ENCODE data around the gene ZNF678. TPM values are rescaled to one million over a fixed set of nuclear protein-coding genes. Genes with fewer than 3 reads are reported as not detected.

ZNF678 gene
- total and polyA plus RNA-seq, 2 experiments from 2014 or later = 0.86 to 1.7 TPM

GRCh38 chr1:227723474-227723873 is 160.1 kb downstream of the ZNF678 start:
- 52 to 75% methylated on average over 1 of the region's 1 CpG for WGBS, 2 experiments (ENCODE audit: low coverage in 1 of 2, low lambda C conversion rate in 2 of 2, missing lambda C conversion rate in 2 of 2)
- no peak overlapping the region for H2AFZ ChIP-seq

GRCh38 chr1:227725046-227725445 is 161.7 kb downstream of the ZNF678 start:
- H3F3A ChIP-seq (ENCODE audit: insufficient read depth) = no peaks in the 10 kb centered on the region
- 0 to 1% methylated on average over 2 of the region's 2 CpGs for WGBS, 2 experiments (ENCODE audit: low coverage in 1 of 2, low lambda C conversion rate in 2 of 2, missing lambda C conversion rate in 2 of 2)
- H2AFZ ChIP-seq = no peak overlapping the region
- no peaks in the 10 kb centered on the region for H3K27me3 ChIP-seq (replicated peaks; ENCODE audit: insufficient read depth)
- no peak overlapping the region for H3K9ac ChIP-seq
- no peaks in the 10 kb centered on the region; the same call in 1 of the 2 replicates for H3K4me1 ChIP-seq (ENCODE audit: insufficient read depth)
- no peak overlapping the region for H3K27ac ChIP-seq
- no peak for TF ChIP-seq EZH2 (IDR thresholded peaks at IDR 0.05; ENCODE audit: insufficient read depth, poor library complexity, severe bottlenecking)
- TF ChIP-seq EZH2phosphoT487 (IDR thresholded peaks at IDR 0.05; ENCODE audit: insufficient read depth, low read depth) = no peak
- H4K20me1 ChIP-seq (ENCODE audit: insufficient read depth) = no peaks in the 10 kb centered on the region
- H3K9me3 ChIP-seq (ENCODE audit: low read depth) = no peaks in the 10 kb centered on the region
- no peaks in the 10 kb centered on the region for H3K9me2 ChIP-seq (ENCODE audit: insufficient read depth)
- in situ Hi-C loops (cut with MboI) = no loop called here
- no peaks in the 10 kb centered on the region for H3K79me2 ChIP-seq (ENCODE audit: insufficient read depth)
- H3K4me2 ChIP-seq (ENCODE audit: unreplicated experiment) = no peak overlapping the region
- H3K4me3 ChIP-seq = no peak overlapping the region
- no peaks in the 10 kb centered on the region for H3K36me3 ChIP-seq (ENCODE audit: low read depth)
- no peak for DNase-seq

More at GRCh38 chr1:227723474-227723873, 160.1 kb downstream of the ZNF678 start:
- H3K9me2 ChIP-seq (ENCODE audit: insufficient read depth) = no peaks in the 10 kb centered on the region
- H3K4me3 ChIP-seq = no peak overlapping the region
- H3K27me3 ChIP-seq (replicated peaks; ENCODE audit: insufficient read depth) = no peaks in the 10 kb centered on the region
- no peaks in the 10 kb centered on the region; the same call in 1 of the 2 replicates for H3K4me1 ChIP-seq (ENCODE audit: insufficient read depth)
- no peaks in the 10 kb centered on the region for H4K20me1 ChIP-seq (ENCODE audit: insufficient read depth)
- in situ Hi-C loops (cut with MboI) = no loop called here
- H3K9ac ChIP-seq = no peak overlapping the region
- TF ChIP-seq EZH2phosphoT487 (IDR thresholded peaks at IDR 0.05; ENCODE audit: insufficient read depth, low read depth) = no peak
- no peak for TF ChIP-seq EZH2 (IDR thresholded peaks at IDR 0.05; ENCODE audit: insufficient read depth, poor library complexity, severe bottlenecking)
- no peak overlapping the region for H3K4me2 ChIP-seq (ENCODE audit: unreplicated experiment)
- H3K27ac ChIP-seq = no peak overlapping the region
- no peak for DNase-seq
- no peaks in the 10 kb centered on the region for H3K9me3 ChIP-seq (ENCODE audit: low read depth)
- no peaks in the 10 kb centered on the region for H3F3A ChIP-seq (ENCODE audit: insufficient read depth)
- H3K36me3 ChIP-seq (ENCODE audit: low read depth) = no peaks in the 10 kb centered on the region
- H3K79me2 ChIP-seq (ENCODE audit: insufficient read depth) = no peaks in the 10 kb centered on the region

GRCh38 chr1:227726318-227726717 is 163.0 kb downstream of the ZNF678 start:
- Histone ChIP-seq H3K36me3 (ENCODE audit: low read depth) (no peaks in the 10 kb centered on the region), H3F3A (ENCODE audit: insufficient read depth) (no peaks in the 10 kb centered on the region), H3K27ac (no peak overlapping the region), H3K9ac (no peak overlapping the region), H3K79me2 (ENCODE audit: insufficient read depth) (no peaks in the 10 kb centered on the region), H3K27me3 (replicated peaks; ENCODE audit: insufficient read depth) (no peaks in the 10 kb centered on the region), H4K20me1 (ENCODE audit: insufficient read depth) (no peaks in the 10 kb centered on the region), H3K4me3 (no peak overlapping the region), H3K4me1 (ENCODE audit: insufficient read depth) (no peaks in the 10 kb centered on the region; the same call in 1 of the 2 replicates), H3K4me2 (ENCODE audit: unreplicated experiment) (no peak overlapping the region), H3K9me3 (ENCODE audit: low read depth) (no peaks in the 10 kb centered on the region), H2AFZ (no peak overlapping the region), H3K9me2 (ENCODE audit: insufficient read depth) (no peaks in the 10 kb centered on the region)
- 48 to 61% methylated on average over 3 of the region's 3 CpGs for WGBS, 2 experiments (ENCODE audit: low coverage in 1 of 2, low lambda C conversion rate in 2 of 2, missing lambda C conversion rate in 2 of 2)
- in situ Hi-C loops (cut with MboI) = no loop called here
- TF ChIP-seq EZH2 (IDR thresholded peaks at IDR 0.05; ENCODE audit: insufficient read depth, poor library complexity, severe bottlenecking) (no peak), EZH2phosphoT487 (IDR thresholded peaks at IDR 0.05; ENCODE audit: insufficient read depth, low read depth) (no peak)
- DNase-seq = no peak

Small RNAs within 50 kb of the gene (small RNA-seq; reads per million reads assigned to genes)
- not detected for gene RNA5SP77 (ENCODE audit: low read depth, low replicate concordance)

Other genes starting within 250 kb of the ZNF678 start
- 37.9 and 39.1 TPM in 2 replicates for gene CDC42BPA, start 245.1 kb upstream of the ZNF678 start, total RNA-seq (2014; rRNA removed; shearing (Covaris generic))
- 23.9 and 28.6 TPM in 2 replicates for gene CDC42BPA, start 245.1 kb upstream of the ZNF678 start, polyA plus RNA-seq (2016; fragmentation: Nextera tagmentation; extraction: Ambion mirVana)
- gene JMJD4, start 171.7 kb downstream of the ZNF678 start, total RNA-seq (2014; rRNA removed; shearing (Covaris generic)) = 25.8 and 26.9 TPM in 2 replicates
- 16.1 and 17.3 TPM in 2 replicates for gene JMJD4, start 171.7 kb downstream of the ZNF678 start, polyA plus RNA-seq (2016; fragmentation: Nextera tagmentation; extraction: Ambion mirVana)
- 30.5 and 40.1 TPM in 2 replicates for gene SNAP47, start 171.9 kb downstream of the ZNF678 start, total RNA-seq (2014; rRNA removed; shearing (Covaris generic))
- gene SNAP47, start 171.9 kb downstream of the ZNF678 start, polyA plus RNA-seq (2016; fragmentation: Nextera tagmentation; extraction: Ambion mirVana) = 29.3 and 32.6 TPM in 2 replicates

All from GM23248 (cell line).